SH-SY5Y (cell line): ENCODE results near the gene OR2B6.

Experiments used
- GATA2 ChIP-seq: IDR thresholded peaks from 2 replicates; pipeline ENCODE4 v1.6.1; 2011; ENCODE audit warnings: mild to moderate bottlenecking, low read depth, low read length
- GATA3 ChIP-seq: IDR thresholded peaks from 2 replicates; pipeline ENCODE4 v1.6.1; 2011; ENCODE audit warnings: low read depth, mild to moderate bottlenecking, low read length, moderate library complexity

GRCh38 chr6:27922949-27923348 lies 34.1 kb upstream of the OR2B6 start:
- TF ChIP-seq GATA2, result no peak
- TF ChIP-seq GATA3, result no peak
